ENCODE results near the gene CD81.

DNA sequence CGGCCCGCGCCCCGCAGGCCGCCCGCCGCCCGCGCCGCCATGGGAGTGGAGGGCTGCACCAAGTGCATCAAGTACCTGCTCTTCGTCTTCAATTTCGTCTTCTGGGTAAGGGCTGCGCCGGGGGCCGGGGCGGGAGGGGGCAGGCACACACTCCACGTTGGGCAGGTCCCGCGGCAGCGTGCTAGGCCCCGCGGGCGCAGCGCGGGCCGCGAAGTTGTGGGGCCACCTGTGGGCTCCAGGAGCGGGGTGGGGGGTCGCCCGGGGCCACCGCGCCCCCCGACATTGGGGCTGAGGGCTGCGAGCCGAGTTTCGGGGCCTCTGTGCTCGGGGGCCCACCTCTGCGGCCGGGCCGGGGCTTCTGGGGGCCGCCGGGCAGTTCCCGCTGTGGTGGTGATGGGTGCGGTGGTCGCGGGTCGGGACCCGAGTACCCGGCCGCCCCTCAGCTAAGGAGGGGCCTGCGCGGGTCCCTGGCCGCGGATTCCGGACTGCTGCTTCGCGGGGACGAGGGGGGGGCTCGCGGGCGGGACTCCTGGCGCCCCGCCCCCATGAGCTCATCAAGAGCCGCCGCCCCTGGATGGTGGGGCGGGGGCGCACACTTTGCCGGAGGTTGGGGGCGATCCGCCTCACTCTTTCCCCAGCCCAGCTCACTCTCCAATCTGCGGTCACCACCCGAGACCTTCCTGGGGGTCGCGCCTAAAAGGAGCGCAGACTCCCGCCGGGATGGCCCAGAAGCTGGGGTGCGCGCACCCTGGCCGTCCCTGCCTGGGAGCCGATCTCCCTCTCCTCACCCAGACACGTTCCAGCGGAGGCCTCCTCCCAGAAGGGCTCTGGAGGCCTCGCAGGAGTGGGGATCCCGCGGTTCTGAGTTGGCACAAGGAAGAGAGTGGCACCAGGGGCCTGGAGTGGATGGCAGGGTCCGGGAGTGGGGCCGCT, 667 bp downstream of the CD81 start:
- TF ChIP-seq, protein P1, sequence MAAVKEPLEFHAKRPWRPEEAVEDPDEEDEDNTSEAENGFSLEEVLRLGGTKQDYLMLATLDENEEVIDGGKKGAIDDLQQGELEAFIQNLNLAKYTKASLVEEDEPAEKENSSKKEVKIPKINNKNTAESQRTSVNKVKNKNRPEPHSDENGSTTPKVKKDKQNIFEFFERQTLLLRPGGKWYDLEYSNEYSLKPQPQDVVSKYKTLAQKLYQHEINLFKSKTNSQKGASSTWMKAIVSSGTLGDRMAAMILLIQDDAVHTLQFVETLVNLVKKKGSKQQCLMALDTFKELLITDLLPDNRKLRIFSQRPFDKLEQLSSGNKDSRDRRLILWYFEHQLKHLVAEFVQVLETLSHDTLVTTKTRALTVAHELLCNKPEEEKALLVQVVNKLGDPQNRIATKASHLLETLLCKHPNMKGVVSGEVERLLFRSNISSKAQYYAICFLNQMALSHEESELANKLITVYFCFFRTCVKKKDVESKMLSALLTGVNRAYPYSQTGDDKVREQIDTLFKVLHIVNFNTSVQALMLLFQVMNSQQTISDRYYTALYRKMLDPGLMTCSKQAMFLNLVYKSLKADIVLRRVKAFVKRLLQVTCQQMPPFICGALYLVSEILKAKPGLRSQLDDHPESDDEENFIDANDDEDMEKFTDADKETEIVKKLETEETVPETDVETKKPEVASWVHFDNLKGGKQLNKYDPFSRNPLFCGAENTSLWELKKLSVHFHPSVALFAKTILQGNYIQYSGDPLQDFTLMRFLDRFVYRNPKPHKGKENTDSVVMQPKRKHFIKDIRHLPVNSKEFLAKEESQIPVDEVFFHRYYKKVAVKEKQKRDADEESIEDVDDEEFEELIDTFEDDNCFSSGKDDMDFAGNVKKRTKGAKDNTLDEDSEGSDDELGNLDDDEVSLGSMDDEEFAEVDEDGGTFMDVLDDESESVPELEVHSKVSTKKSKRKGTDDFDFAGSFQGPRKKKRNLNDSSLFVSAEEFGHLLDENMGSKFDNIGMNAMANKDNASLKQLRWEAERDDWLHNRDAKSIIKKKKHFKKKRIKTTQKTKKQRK (IDR thresholded peaks at IDR 0.05; ENCODE audit: borderline replicate concordance, low read depth, low read length), result no peak
- no peak for TF ChIP-seq MAFK (IDR thresholded peaks at IDR 0.05; ENCODE audit: low read length)
- no peak for TF ChIP-seq SMARCC2 (IDR thresholded peaks at IDR 0.05; ENCODE audit: low read depth)
- TF ChIP-seq, protein P2, sequence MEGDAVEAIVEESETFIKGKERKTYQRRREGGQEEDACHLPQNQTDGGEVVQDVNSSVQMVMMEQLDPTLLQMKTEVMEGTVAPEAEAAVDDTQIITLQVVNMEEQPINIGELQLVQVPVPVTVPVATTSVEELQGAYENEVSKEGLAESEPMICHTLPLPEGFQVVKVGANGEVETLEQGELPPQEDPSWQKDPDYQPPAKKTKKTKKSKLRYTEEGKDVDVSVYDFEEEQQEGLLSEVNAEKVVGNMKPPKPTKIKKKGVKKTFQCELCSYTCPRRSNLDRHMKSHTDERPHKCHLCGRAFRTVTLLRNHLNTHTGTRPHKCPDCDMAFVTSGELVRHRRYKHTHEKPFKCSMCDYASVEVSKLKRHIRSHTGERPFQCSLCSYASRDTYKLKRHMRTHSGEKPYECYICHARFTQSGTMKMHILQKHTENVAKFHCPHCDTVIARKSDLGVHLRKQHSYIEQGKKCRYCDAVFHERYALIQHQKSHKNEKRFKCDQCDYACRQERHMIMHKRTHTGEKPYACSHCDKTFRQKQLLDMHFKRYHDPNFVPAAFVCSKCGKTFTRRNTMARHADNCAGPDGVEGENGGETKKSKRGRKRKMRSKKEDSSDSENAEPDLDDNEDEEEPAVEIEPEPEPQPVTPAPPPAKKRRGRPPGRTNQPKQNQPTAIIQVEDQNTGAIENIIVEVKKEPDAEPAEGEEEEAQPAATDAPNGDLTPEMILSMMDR (IDR thresholded peaks at IDR 0.05 in 2 of 3, conservative IDR thresholded peaks at IDR 0.05 in 1 of 3; ENCODE audit: insufficient read depth in 2 of 3, low read depth in 1 of 3, low read length in 3 of 3), result no peak
- no peak for TF ChIP-seq NR2C2 (CRISPR knock-in tag; IDR thresholded peaks at IDR 0.05)
- no peak for TF ChIP-seq NR2C2 (tag; IDR thresholded peaks at IDR 0.05)
